Naive B cell (primary cell): ENCODE results near the gene OTX1. TPM values are rescaled to one million over a fixed set of nuclear protein-coding genes. Genes with fewer than 3 reads are reported as not detected.

Experiments
- ATAC-seq, 2 donors: fragments of 150-1000 bp; cut with Tn5 transposase; 2 replicates each; pipeline ENCODE4 v1.10.0; 2021; ENCODE audit warnings: low read depth in 2 of 2, mild to moderate bottlenecking in 2 of 2, moderate library complexity in 2 of 2
- DNase-seq: peaks from one replicate; pipeline ENCODE4 v3.0.0; 2022
- H3K27ac Mint-ChIP-seq, 6 donors: one replicate each; pipeline ENCODE4 v1.8.0; 2020 to 2022; ENCODE audit warnings: mild to moderate bottlenecking in 6 of 6, mixed read lengths in 6 of 6, moderate library complexity in 5 of 6, inconsistent platforms in 2 of 6
- H3K27me3 Mint-ChIP-seq, 3 donors: one replicate each; pipeline ENCODE4 v1.8.0; 2021 to 2022; ENCODE audit warnings: mixed read lengths in 3 of 3, mild to moderate bottlenecking in 1 of 3
- H3K36me3 Mint-ChIP-seq, 2 donors: one replicate each; pipeline ENCODE4 v1.8.0; 2020 to 2022; ENCODE audit warnings: mixed read lengths in 2 of 2, inconsistent platforms in 1 of 2, mild to moderate bottlenecking in 1 of 2
- H3K4me1 Mint-ChIP-seq, 3 donors: one replicate each; pipeline ENCODE4 v1.8.0; 2020 to 2022; ENCODE audit warnings: mixed read lengths in 3 of 3, inconsistent platforms in 1 of 3, mild to moderate bottlenecking in 1 of 3, moderate library complexity in 1 of 3
- H3K4me3 Mint-ChIP-seq, 8 donors: one replicate each; pipeline ENCODE4 v1.8.0; 2020 to 2022; ENCODE audit warnings: mild to moderate bottlenecking in 8 of 8, mixed read lengths in 8 of 8, moderate library complexity in 8 of 8, inconsistent platforms in 2 of 8
- H3K9me3 Mint-ChIP-seq, 7 donors: one replicate each; pipeline ENCODE4 v1.8.0; 2020 to 2022; ENCODE audit warnings: mixed read lengths in 7 of 7, mild to moderate bottlenecking in 5 of 7, inconsistent platforms in 2 of 7, moderate library complexity in 1 of 7
- polyA plus RNA-seq, 6 donors: library from polyadenylated mRNA; unstranded; fragments of 300-500 nt; fragmentation: Illumina TruSeq; gene quantifications; one replicate each; pipeline ENCODE4 v1.2.3, GENCODE V29; 2021; ENCODE audit warnings: low read depth in 6 of 6

OTX1 gene
- polyA plus RNA-seq, 6 donors from 2014 or later, result not detected

- Mint-ChIP-seq H3K4me3 (peak overlapping the region; percentile 73 to 88 (median 82)), H3K4me1 (peaks cover 56 to 74% (median 72%) of the 10 kb centered on the region in 3 donors), H3K9me3 (peaks cover 0 to 35% (median 18%) of the 10 kb centered on the region in 7 donors), H3K27ac (peak overlapping the region in 5 of 6 donors; percentile 22 to 89 (median 71)), H3K36me3 (peaks cover 15 to 21% of the 10 kb centered on the region in 2 donors), H3K27me3 (peaks cover 74 to 86% (median 77%) of the 10 kb centered on the region in 3 donors)
- peak; percentile 22 to 30 for ATAC-seq
- DNase-seq, result peak; percentile 7
Observed at GRCh38 chr2:63056107-63057050, 5.7 kb downstream of the OTX1 start.

DNA sequence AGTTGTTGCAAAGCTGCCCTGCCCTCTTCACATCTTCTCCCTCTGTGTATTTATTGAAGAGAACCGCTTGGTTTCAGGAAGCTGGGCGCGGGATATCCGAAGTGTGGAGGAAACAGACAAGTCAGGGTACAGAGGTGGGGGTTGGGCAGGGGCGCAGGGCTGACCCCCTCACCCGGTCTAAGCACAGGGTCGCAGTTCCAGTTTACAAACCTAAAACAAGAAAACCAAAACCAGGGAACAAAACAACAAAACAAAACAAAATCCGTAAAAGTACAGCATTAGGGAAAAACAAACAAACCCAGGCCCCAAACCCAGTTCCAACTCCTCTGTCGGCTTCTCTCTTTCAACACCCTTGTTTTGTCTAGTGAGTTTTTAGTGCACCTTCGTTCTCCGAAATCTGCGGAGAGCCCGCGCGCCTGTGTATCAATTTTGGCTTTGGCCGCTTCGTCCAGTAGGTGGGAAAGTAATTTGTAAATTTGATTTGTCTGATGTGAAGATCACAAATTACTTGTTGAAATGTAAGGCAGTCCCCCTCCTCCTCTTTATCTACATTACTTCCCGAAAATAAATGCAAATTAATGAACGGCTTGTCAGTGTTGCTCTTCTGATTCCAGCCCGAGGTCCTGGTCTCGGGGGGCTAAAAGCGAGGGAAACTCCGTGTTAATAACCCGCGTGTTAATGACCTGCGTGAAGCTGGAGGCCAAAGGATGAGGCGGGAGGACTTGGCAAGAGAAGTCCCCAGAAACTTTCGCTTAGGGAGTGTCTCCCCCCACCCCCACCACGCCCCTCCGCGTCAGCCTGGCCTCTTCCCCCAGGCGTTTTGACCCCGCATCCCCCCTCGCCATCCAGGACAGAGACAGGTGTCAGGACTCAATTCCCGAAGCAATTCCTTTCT is 6.9 kb downstream of the OTX1 start:
- peak overlapping the region; percentile 73 to 89 (median 86) for H3K4me3 Mint-ChIP-seq
- H3K4me1 Mint-ChIP-seq, result peaks cover 56 to 67% (median 65%) of the 10 kb centered on the region in 3 donors
- H3K36me3 Mint-ChIP-seq, result peaks cover 15 to 21% of the 10 kb centered on the region in 2 donors
- H3K27ac Mint-ChIP-seq, result peak overlapping the region in 3 of 6 donors; percentile 9 to 48 (median 19)
- DNase-seq, result peak; percentile 18
- ATAC-seq, result no peak
- H3K9me3 Mint-ChIP-seq, result peaks cover 0 to 36% (median 18%) of the 10 kb centered on the region in 7 donors
- H3K27me3 Mint-ChIP-seq, result peaks cover 74 to 80% (median 79%) of the 10 kb centered on the region in 3 donors

- ATAC-seq (no peak), DNase-seq (peak; percentile 17)
- H3K9me3 Mint-ChIP-seq, result peaks cover 0 to 42% (median 17%) of the 10 kb centered on the region in 7 donors
- peak overlapping the region in 4 of 6 donors; percentile 6 to 88 (median 54) for H3K27ac Mint-ChIP-seq
- peaks cover 15 to 21% of the 10 kb centered on the region in 2 donors for H3K36me3 Mint-ChIP-seq
- H3K4me3 Mint-ChIP-seq, result peak overlapping the region; percentile 73 to 89 (median 86)
- H3K4me1 Mint-ChIP-seq, result peaks cover 52 to 60% (median 57%) of the 10 kb centered on the region in 3 donors
- H3K27me3 Mint-ChIP-seq, result peaks cover 72 to 77% (median 75%) of the 10 kb centered on the region in 3 donors
Observed at GRCh38 chr2:63058144-63058920, 7.7 kb downstream of the OTX1 start.

DNA sequence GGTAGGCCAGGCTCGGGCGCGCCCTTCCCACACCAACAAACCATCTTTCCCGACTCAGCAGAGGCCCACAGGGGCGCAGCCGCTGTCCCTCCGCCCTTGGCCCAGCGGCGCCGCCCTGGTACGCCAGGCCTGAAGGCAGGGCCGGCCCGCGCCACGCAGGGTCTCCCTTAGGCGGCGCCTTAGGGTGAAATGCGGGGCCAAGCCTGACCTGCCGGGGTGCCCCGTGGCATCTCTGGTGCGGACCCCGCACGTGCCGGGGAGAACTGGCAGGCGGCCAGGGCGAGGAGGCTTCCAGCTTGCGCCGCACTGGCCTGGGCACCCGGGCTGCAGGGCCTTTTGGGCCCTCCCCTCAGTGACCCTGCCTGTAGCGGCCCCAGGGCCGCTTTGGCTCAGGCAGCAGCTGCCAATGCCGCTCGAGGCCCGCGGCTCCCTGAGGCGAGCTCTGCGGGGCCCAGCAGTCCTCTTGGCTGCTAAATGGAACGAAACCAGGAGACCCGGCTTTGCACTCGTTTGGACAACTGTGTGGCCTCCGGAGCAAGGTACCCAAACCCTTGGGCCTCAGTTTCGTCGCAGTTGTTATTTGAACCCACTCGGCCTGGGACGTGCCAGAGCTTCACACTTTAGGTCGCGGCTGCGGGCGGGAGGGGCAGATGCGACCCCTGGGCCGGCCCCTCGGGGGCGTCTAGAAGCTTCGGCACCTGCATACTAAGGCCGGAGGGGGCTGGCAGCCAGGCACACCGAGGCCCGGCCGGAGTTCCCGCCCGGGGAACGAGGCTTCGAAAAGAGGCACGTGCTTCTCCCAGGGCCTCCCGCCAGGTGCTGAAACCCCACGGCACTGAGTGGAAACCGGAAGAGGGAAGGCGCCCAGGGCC is 8.5 kb downstream of the OTX1 start:
- Mint-ChIP-seq H3K27me3 (peaks cover 71 to 75% (median 75%) of the 10 kb centered on the region in 3 donors), H3K4me1 (peaks cover 45 to 51% (median 49%) of the 10 kb centered on the region in 3 donors), H3K36me3 (peaks cover 15 to 21% of the 10 kb centered on the region in 2 donors), H3K27ac (peak overlapping the region in 2 of 6 donors; percentile 88), H3K4me3 (peak overlapping the region in 7 of 8 donors; percentile 67 to 88 (median 85)), H3K9me3 (peaks cover 0 to 42% (median 17%) of the 10 kb centered on the region in 7 donors)
- ATAC-seq (peak; percentile 20 to 22), DNase-seq (peak; percentile 24)

DNA sequence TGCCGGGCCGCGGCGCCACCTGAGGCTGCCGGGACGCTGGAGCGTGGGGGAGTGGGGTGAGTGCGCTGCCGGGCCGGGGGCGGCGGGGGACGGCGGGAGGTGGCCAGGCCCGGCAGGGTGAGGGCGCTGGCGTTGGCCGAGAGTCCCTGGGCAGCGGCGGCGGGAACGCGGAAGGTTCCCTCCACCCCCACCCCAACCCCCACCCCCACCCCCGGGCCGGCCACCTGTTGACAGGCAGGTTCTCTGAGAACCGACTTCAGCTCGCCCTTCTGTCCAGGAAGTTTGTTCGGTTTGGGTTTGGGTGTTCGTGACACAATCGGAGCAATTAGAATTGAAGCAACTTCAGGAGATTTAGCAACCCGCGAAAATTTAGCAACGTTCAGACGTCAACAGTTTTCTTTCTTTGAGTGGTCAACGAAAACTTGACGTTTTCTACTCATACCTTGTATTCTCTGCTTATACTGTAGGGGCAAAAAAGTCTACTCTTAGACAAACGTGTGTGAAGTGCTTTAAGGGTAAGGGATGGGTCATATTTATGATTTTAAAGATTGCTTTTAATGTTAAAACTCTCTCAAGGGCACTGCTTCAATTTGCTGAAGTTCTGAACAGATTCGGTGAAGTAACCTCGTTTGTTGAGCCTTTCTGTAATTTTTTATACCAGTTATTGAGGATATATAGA is 9.3 kb downstream of the OTX1 start:
- peaks cover 0 to 37% (median 11%) of the 10 kb centered on the region in 7 donors for H3K9me3 Mint-ChIP-seq
- H3K4me1 Mint-ChIP-seq, result peaks cover 37 to 44% (median 41%) of the 10 kb centered on the region in 3 donors
- H3K27me3 Mint-ChIP-seq, result peaks cover 67 to 75% (median 73%) of the 10 kb centered on the region in 3 donors
- ATAC-seq (peak in 1 of 2 donors; percentile 25), DNase-seq (peak; percentile 11)
- peaks cover 8 to 16% of the 10 kb centered on the region in 2 donors for H3K36me3 Mint-ChIP-seq
- H3K4me3 Mint-ChIP-seq, result peak overlapping the region in 6 of 8 donors; percentile 35 to 88 (median 62)
- H3K27ac Mint-ChIP-seq, result peak overlapping the region in 1 of 6 donors; percentile 89

- Mint-ChIP-seq H3K27ac (peak overlapping the region in 1 of 6 donors; percentile 89), H3K4me1 (peaks cover 35 to 38% (median 35%) of the 10 kb centered on the region in 3 donors), H3K27me3 (peaks cover 63 to 72% (median 69%) of the 10 kb centered on the region in 3 donors), H3K9me3 (peaks cover 0 to 37% (median 10%) of the 10 kb centered on the region in 7 donors), H3K4me3 (peak overlapping the region in 3 of 8 donors; percentile 55 to 76 (median 66)), H3K36me3 (peaks cover 7 to 13% of the 10 kb centered on the region in 2 donors)
- DNase-seq (no peak), ATAC-seq (no peak)
Observed at GRCh38 chr2:63060472-63060991, 9.9 kb downstream of the OTX1 start.

GRCh38 chr2:63064197-63064596 is 13.6 kb downstream of the OTX1 start:
- no peak for ATAC-seq
- H3K27me3 Mint-ChIP-seq, result peaks cover 51 to 58% (median 57%) of the 10 kb centered on the region in 3 donors
- DNase-seq, result no peak
- peaks cover 0 to 7% of the 10 kb centered on the region in 2 donors for H3K36me3 Mint-ChIP-seq
- H3K27ac Mint-ChIP-seq, result peak overlapping the region in 1 of 6 donors; percentile 4
- peaks cover 0 to 5% (median 4%) of the 10 kb centered on the region in 3 donors for H3K4me1 Mint-ChIP-seq
- H3K4me3 Mint-ChIP-seq, result no peak overlapping the region
- H3K9me3 Mint-ChIP-seq, result peaks cover 0 to 16% (median 4%) of the 10 kb centered on the region in 7 donors

- H3K27me3 Mint-ChIP-seq, result peaks cover 48 to 59% (median 58%) of the 10 kb centered on the region in 3 donors
- no peak overlapping the region for H3K27ac Mint-ChIP-seq
- peaks cover 0 to 5% (median 4%) of the 10 kb centered on the region in 3 donors for H3K4me1 Mint-ChIP-seq
- no peak overlapping the region for H3K4me3 Mint-ChIP-seq
- peaks cover 0 to 16% (median 4%) of the 10 kb centered on the region in 7 donors for H3K9me3 Mint-ChIP-seq
- peaks cover 0 to 7% of the 10 kb centered on the region in 2 donors for H3K36me3 Mint-ChIP-seq
- no peak for ATAC-seq
- no peak for DNase-seq
Observed at GRCh38 chr2:63064661-63065060, 14.0 kb downstream of the OTX1 start.

DNA sequence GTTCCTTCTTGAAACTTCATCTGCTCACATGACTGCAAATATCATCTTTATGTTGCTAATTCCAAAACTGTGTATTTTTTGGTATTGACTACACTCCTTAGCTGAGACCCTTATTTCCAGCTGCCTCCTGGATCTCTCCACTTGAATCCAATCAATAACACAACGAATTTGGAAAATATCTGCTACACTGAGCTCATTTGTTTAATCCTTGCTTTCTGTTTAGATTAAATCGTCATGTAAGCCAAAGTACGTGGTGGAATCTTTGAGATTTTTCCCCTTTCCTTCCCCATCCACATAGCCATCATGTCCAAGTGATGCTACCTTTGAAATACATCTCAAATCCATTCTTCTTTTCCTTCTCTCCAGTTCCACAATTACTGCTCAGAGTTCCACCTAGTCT is 15.6 kb downstream of the OTX1 start:
- no peak for DNase-seq
- H3K4me1 Mint-ChIP-seq, result no peaks in the 10 kb centered on the region
- no peak for ATAC-seq
- H3K9me3 Mint-ChIP-seq, result peaks cover 0 to 7% (median 0%) of the 10 kb centered on the region in 7 donors
- H3K27ac Mint-ChIP-seq, result no peak overlapping the region
- H3K4me3 Mint-ChIP-seq, result no peak overlapping the region
- H3K36me3 Mint-ChIP-seq, result peaks cover 0 to under 1% of the 10 kb centered on the region in 2 donors
- H3K27me3 Mint-ChIP-seq, result peaks cover 41 to 53% (median 49%) of the 10 kb centered on the region in 3 donors

DNA sequence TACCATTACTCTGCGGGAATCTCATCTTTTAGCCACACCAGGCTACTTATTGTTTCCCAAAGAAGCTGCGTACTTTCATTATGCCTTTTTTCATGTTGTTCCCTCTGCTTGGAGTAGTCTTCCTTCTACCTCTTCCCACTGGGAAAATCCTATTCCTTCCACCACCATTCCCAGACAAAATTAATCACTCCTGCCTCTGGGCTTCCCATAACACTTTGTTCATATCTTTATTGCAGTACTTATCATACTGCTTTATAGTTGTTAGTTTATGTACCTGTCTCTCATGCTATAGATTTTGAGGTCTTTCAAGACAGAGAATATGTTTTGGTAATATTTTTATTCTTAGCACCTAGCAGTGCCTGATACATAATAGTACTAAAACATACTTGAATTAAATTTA is 16.2 kb downstream of the OTX1 start:
- Mint-ChIP-seq H3K4me3 (no peak overlapping the region), H3K9me3 (peaks cover 0 to 7% (median 0%) of the 10 kb centered on the region in 7 donors), H3K27ac (no peak overlapping the region), H3K27me3 (peaks cover 41 to 48% (median 47%) of the 10 kb centered on the region in 3 donors), H3K4me1 (no peaks in the 10 kb centered on the region), H3K36me3 (no peaks in the 10 kb centered on the region)
- ATAC-seq (no peak), DNase-seq (no peak)

DNA sequence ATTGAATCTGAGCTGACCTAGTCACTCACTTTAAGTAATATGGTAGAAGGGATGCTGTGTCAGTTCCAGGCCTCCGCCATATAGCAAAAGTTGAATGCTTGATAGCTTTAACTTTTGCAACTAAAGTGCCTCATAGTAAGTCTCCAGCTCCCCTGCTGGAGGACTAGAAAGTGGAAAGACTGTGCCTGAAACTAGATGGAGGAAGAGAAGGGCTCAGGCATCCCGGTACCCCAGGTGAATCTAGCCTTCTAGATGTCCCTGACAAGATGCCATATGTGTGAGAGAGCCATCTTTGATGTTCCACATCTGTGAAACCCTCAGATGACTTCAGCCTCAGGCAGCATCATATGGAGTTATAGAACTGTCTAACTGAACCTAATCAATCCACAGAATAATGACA is 21.0 kb downstream of the OTX1 start:
- DNase-seq (no peak), ATAC-seq (no peak)
- H3K27me3 Mint-ChIP-seq, result peaks cover 19 to 30% (median 27%) of the 10 kb centered on the region in 3 donors
- H3K27ac Mint-ChIP-seq, result no peak overlapping the region
- peaks cover 0 to 7% (median 1%) of the 10 kb centered on the region in 7 donors for H3K9me3 Mint-ChIP-seq
- no peaks in the 10 kb centered on the region for H3K36me3 Mint-ChIP-seq
- H3K4me3 Mint-ChIP-seq, result no peak overlapping the region
- no peaks in the 10 kb centered on the region for H3K4me1 Mint-ChIP-seq
